ENCODE measurements around the gene EGFL7.

The EGFL7 gene

DNA sequence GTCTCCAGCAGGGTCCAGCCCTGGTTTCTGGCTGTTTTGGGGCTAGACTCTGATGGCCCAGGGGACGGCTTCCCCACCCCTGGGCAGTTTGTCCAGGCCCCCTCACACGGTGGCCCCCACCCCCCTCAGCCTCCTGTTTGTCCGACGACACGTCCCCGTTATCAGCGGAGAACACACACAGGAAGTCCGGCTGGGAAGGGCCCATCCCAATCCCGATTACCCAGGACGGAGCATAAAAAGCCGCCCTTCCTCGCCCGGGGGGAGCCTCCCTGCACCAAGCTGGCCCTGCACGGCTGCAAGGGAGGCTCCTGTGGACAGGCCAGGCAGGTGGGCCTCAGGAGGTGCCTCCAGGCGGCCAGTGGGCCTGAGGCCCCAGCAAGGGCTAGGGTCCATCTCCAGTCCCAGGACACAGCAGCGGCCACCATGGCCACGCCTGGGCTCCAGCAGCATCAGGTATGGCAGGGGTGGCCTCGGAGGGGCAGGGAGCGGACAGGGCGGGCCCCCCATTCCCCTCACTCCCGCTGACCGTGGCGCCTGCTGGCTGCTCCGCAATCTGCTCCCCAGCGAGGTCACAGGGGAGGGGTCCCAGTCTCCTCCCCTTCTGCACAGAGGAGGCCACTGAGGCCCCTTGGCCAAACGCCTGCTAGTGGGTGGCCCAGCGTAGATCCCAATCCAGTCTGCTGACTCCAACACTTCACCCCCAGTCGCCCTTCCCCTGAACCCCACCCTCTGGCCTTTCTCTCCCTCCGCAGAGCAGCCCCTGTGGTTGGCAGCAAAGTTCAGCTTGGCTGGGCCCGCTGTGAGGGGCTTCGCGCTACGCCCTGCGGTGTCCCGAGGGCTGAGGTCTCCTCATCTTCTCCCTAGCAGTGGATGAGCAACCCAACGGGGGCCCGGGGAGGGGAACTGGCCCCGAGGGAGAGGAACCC lies at the start of gene EGFL7:
Gene EGFL7, plus strand, starts transcription at position 261 of the 926 bp plus-strand sequence. CDS start 5,367 bp downstream, outside the sequence.
- no peak for DNase-seq (ENCODE audit: low read depth in 2 of 2)

DNA sequence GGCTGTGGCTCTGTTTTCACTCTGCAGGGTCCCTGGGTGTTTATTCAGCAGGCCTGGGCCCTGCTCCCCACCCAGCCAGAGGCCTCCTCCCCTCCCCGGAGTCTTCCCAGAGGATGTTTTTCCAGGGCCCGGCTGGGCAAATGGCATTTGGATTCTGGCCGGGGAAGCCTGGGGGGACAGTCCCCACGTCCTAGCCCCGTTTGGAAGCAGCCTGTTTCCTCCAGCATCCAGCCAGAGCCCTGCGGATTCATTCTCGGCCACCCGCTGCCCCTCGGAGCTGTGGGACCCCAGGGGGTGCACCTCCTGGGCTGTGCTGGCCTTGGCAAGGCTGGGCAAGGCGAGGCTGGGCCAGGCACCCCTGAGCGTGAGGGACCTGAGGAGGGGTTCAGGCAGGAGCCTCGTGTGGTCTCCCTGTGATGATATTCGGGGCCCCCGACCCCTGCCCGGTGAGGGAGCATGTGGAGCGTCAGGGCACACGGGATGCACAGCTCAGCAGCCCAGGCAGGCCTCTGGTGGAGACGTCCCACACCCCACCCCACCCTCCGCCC lies 48.8 kb upstream of the EGFL7 start:
- no peak for DNase-seq (ENCODE audit: low read depth in 2 of 2)

DNA sequence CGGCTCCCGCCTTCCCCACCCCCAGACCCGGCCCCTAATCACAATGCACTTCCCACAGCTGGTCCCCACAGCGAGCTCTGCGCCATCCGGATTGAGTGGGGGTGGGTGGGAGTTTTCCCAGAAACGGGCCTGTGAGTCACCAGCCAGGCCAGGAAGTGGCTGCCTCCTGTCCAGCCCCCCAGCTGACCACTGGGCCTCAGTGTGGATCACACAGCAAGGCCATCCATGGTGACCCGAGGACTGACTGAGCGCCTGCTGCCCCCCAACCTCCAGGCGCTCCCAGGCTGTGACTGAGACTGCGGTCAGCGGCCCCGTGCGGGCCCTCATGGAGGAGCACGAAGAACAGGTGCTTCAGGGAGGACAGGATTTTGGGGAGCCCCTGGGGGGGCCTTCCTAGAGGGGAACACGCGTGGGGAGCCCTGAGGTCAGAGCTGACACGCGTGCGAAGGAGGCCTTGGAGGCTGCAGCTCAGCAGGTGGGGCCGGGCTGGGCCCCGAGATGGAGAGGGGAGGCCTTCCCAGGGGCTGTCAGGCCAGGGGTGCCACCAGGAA lies 48.3 kb upstream of the EGFL7 start:
- DNase-seq (ENCODE audit: low read depth in 2 of 2): no peak

DNA sequence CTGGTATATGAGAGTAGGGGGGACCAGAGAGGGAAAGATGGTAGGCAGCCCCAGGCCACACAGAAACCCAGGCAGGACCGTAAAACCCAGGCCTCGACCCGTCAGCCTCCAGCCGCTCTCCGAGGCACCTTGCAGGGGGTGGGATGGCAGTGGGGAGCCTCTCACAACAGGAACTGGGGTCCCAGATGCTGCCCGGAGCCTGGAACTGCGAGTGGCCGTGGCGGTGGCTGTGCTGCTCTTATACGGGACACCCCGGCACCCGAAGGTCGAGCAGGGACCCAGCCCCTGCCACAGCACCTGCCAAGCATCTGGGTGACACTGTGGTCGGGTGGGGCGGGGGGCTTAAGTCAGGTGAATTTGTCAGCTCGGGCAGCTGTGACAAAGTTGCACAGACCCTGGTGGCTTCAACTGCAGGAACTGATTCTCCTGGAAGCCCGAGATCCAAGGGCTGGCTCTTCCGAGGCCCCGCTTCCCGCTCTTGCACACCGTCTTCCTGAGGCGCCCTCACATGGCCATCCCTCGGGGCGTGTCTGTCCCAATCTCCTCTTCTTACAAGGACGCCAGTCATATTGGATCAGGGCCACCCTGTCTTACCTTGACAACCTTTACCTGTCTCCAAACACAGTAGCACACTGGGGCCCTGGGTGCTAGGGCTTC lies 47.6 kb upstream of the EGFL7 start:
- DNase-seq (ENCODE audit: low read depth in 2 of 2): no peak

DNA sequence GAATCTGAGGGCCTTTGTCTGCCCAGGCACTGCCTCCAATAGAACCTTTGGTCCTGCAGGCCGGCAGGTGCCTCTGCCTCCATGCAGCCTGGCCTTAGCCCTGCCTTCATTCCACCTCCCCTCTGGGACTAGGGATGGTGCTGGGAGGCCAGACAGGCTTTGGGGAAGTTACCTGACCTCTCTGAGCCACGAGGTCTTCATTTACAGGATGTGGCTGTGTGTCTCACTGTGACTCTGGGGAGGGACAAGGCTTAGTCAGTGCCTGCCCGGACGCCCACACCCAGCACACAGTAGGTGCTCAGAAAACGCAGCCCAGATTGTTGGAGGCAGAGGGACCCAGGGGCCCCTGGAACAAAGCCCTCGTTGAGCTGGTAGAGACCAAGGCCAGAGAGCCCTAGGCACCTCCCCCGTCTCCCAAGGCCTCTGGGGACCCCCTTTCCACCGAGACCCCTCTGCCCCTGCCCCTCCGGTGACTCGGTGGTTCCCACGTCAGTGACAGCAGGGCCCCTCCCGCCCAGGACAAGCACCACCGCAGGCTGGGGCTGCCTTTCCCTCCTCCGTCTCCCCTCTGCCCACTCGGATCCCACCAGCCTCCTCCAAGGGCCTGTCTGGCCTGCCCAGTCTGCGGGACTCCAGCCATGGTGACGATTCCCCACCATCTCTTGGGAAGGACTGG lies 46.9 kb upstream of the EGFL7 start:
- DNase-seq (ENCODE audit: low read depth in 2 of 2): no peak

DNA sequence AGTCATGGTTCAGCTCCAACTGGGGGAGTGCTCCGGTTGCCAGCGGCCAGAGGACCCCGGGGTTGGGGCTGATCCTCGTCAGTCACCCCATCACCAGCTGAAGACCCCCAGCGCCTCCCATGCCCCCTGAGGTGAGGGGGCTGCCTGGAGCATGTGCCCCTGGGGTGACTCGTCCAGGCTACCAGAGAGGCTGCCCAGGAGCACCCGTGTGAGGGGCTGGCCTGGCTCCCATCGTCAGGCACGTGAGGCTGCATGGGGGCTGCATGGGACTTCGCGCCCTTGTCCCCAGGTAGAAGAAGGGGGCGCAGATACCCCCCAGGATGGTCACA lies 46.4 kb upstream of the EGFL7 start:
- DNase-seq (ENCODE audit: low read depth in 2 of 2): no peak

DNA sequence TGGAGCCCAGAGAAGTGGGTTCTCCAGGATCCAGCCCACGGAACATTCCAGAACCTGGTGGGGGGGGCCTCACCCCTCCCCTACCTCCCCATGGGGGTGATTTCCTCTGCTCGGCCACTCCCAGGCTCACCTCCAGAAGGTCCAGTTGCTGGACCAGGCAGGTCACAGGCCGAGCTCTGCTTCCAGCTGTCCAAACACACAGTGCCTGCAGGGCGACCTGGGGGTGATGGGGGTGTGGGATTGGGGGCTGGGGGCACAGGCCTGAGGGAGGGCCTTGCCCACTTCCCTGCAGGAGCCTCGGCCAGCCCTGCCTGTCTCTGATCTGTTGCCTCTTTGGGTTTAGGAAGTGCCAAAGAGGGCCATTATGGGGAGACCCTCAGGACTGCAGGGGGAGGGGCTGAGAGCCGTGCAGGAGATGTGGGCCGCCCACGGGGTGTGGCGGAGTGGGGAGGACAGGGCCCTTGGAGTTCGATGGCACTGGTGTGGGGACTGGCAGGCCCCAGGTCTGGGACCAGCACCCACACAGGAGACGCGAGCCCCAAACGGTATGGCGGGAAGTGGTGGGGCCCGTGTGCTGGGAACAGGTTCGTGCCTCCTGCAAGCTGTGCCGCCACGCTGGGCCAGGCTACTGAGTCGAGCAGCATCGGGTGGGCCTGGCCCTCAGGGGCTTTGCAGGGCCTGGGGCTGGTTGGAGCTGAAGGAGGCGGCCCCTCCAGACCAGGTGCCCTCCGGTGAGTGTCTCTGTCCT lies 45.6 kb upstream of the EGFL7 start:
- no peak for DNase-seq (ENCODE audit: low read depth in 2 of 2)

DNA sequence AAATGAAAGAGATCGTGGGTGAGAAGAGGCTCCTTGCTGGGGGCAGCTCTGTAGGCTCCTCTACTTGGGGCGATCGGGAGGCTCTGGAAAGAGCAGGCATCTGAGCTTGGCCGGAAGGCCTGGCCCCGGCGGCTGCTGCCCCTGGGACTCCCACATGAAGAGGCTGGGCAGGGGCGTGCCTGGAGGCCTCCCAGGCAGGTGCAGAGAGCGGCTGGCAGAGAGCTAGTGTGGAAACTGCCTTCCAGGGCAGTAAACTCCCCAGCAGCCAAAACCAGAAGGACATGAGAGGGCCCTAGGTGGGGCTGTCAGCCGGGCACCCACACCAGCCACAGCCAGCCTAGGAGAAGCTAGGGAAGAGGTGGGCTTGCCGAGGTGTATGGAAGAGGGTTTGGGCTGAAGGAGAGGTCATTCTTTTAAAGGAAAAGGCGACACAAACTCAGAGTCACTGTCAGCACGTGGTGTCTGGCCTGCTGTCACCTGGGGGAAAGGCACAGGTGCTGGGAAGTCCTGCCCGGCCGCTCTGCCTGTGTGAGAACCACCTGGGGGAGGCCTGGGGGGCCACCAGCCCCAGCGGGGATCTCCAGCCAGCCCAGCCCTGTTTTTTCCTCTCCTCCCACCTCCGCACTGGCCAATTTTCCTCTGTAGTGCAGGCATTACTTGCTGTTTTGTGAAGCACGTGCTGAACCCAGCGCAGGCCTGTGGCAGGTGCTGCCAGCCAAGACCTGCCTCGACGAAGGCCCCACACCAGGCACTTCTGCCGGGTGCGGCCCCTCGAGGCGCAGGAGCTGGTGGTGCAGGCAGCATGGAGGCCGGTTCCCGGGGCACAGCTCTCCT lies 44.8 kb upstream of the EGFL7 start:
- DNase-seq (ENCODE audit: low read depth in 2 of 2): no peak

DNA sequence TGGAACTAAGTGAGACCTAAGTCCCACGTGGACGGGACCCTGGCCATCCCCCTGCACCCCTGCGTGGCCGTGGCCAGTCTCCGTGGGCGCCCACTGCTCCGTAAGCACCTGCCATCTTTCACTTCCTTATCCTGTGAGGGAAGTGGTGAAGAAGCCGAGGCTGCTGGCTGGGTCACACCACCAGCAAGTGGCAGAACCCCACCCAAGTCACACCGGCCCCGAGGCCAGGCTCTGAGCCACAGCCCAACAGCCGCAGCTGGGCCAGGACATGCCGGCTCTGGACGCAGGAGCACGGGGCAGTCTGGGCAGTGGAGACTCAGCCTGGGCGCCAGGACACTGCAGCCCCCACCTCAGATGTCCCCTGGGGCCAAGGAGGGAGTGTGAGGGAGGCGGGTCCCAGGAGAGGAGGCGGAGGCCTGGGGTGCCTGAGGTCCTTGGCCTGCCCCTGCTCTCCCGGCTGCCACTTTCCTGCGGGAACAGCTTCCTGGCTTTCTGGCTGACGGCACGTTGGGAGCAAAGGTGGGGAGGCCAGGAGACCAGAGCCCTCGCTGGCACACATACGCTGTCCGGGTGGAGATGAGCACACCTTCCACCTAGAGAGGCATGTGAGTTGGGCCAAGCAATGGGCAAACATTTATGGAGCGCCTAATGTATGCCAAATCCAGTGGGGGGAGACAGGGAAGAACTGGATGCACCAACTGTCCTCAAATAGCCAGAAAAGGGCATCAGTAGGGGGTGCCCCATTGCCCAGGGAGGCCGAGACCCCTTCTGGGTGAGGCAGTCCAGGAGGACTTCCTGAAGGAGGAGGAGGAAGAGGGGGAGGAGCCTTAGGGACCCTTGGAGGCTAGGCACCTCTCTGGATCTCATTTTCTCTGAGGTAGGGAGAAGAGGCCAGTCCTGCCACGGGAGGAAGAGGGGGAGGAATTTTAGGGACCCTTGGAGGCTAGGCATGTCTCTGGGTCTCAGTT lies 43.9 kb upstream of the EGFL7 start:
- no peak for DNase-seq (ENCODE audit: low read depth in 2 of 2)

DNA sequence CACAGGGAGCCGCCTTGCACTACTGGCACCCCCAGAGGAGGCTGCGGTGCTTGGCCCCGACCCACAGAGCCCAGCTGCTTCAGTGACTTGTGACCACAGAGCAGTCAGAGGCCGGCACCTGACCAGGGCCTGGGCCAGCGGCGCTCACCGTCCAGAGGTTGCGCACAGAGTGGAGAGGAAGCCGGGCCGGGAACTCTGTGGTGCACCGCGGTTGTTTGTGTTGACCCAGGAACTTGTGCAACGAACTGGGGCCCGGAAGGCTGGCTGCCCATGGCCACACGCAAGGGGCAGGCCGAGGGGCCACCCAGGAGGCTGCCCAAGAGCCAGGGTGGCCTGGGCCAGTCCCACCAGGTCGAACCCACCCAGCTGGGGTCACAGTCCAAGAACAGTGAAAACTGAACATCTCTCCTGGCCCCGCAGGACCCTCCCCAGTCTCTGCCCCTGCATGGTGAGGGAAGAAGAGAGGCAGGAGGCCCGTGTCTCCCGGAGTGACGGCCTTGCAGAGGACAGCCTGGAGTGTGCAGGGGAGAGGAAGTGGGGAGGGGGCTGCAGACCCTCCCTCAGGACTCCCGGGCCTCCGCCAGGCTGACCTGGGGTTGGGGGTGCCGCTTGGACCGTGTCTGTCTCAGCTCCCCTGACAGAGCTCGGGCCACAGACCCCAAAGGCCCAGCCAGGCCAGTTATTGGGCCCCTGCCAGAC lies 42.8 kb upstream of the EGFL7 start:
- DNase-seq (ENCODE audit: low read depth in 2 of 2): no peak

DNA sequence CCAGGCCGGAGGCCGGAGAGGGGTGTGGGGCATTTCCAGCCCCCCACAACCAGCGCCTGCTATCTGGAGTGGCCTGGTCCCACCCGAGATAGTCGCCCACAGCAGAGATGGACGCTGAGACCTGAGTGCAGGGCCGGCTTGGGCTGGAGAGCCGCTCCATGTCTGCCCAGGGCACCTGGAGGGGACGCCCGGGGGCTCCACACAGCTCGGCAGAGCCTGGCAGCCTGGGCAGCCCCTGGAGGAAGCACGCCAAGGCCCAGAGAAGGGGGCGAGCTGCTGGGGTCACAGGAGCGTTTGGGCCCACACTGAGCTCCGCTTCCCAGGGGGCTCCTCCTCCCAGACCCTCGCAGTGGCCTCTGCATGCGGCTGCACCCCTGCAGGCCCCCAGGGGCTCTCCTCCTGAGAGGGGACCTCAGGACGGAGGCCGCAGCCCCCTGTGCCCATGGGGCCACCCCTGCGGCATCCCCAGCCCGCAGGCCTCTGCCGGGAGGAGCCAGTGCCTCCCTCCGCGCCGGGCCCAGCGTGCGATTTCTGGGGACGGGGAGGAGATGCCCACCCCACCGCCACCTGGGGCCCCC lies 42.2 kb upstream of the EGFL7 start:
- DNase-seq (ENCODE audit: low read depth in 2 of 2): no peak

DNA sequence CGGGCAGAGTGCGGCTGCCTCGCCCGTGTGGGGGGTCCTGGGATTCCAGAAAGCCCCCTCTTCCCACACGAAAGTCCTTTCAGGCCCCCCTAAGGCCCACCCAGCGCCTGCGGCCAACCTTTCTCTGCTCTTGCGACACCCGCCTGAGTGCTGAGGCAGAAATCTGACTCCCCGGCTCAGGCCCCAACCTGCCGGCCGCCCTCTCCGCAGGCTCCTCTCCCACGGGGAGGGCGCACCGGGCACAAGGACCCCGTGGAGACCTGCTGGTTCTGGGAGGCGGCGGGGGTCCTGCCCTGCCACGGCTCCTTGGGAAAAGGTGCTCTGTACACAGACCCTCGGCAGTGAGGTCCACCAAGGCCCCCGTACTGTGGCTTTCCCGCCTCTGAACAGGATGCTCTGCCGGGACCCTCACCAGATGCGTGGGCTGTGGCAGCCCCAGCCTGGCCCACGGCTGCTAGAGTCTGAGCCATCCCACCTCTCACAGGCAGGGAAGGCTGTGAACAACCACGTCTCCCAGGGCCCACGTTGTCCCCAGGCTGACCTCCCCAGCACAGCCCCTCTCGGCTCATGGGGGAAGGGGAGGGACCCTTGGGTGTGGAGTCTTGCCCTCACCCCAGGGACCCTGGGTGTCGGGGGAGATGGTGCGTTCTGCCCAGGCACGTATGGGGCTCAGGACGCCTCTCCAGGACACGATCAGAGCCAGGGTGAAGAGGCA lies 41.5 kb upstream of the EGFL7 start:
- DNase-seq (ENCODE audit: low read depth in 2 of 2): no peak

DNA sequence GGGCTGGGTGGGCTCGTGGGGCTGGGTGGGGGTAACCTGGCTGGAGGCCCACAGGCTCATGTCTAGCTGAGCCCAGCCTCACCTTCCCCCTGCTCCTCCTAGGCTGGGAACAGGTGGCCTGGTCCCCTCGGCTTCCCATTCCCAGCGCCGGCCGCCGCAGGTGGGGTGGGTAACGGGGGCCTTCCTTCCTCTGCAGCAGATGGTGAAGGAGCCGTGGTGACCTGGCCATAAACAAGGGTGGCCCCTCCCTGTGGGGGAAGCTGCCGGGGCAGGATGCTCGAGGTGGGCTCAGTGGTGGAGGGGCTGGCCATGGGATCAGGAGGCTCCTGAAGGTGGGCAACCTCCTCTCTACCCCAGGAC lies 41.0 kb upstream of the EGFL7 start:
- DNase-seq (ENCODE audit: low read depth in 2 of 2): no peak

DNA sequence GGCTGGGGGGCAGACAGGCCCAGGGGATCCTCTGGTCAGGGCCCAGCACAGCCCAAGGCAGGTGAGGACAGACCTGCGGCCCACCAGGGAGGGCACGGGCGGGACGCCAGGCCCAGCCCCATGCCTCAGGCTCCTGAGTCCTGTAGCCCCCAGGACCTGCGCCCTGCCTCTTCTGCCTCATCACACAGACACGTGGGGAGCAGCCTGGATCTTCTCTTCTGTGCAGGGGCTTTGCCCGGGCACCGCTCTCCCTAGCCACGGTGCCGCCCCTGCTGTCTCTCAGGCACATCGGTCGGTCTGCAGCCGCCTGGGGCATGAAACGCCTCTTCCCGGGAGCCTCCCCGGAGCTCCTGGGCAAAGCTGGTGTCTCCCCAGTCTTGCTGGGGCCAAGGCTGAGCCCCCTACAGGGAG lies 40.2 kb upstream of the EGFL7 start:
- DNase-seq (ENCODE audit: low read depth in 2 of 2): no peak

DNA sequence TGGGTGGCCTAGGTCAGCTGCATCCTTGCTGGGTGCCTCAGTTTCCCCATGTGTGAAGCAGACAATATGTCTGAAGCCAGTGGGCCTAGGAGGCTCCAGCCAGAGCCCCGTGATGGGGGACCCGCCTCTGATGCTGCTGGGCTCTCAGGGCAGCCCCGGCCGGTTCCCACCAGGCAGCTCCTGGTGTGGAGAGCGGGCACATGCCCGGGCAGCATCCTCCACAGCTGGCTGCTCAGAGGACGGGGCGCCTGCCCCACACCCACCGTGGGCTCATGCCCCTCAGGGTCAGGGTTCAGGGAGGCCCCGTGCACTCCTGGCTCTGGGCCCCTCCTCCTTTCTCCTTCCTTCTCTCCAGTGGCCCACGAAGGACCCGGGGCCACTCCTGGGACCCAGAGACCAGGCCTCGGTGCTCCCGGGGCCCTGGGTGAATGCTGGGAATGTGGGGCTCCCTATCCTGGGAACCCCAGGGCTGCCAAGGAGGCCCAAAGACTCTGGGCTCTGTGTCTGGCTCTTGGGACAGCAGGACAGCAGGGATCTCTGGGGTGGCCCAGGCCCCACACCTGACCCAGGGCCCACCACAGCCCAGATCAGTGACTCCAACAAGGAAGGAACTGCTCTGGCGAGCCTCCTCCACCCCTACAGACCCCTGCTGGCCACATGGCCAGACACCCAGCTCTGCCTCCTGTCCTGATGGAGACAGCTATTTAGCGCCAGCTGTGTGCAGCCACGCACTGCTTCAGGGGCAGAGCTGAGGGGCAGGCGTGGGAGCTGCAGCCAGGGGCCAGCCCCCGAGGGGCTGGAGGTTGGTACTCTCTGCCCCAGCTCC lies 39.5 kb upstream of the EGFL7 start:
- no peak for DNase-seq (ENCODE audit: low read depth in 2 of 2)

DNA sequence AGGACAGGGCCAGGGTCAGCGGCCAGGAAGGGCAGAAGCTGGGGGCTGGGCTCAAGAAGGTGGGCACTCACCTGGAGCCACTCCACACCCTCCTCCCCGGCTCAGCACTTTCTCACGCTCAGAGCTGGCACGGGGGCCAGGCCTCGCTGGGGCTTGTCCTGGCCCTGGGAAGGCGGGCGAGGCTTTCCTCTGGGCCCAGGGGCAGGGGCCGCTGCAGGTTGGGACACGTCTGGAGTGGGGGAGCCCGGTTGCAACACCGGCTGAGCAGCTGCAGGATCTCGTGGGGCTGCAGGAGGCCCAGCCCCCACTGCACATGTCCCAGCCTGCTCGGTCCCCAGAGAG lies 38.9 kb upstream of the EGFL7 start:
- no peak for DNase-seq (ENCODE audit: low read depth in 2 of 2)
